ENCODE data around the gene FUNDC2. TPM values are rescaled to one million over a fixed set of nuclear protein-coding genes. Genes with fewer than 3 reads are reported as not detected.

Gene FUNDC2
- total RNA-seq = 10 to 100 TPM; 50.3 to 74.6 (median 70.2) TPM
- polyA plus RNA-seq = 10 to 100 TPM; 75.7 to 88.1 TPM

DNA sequence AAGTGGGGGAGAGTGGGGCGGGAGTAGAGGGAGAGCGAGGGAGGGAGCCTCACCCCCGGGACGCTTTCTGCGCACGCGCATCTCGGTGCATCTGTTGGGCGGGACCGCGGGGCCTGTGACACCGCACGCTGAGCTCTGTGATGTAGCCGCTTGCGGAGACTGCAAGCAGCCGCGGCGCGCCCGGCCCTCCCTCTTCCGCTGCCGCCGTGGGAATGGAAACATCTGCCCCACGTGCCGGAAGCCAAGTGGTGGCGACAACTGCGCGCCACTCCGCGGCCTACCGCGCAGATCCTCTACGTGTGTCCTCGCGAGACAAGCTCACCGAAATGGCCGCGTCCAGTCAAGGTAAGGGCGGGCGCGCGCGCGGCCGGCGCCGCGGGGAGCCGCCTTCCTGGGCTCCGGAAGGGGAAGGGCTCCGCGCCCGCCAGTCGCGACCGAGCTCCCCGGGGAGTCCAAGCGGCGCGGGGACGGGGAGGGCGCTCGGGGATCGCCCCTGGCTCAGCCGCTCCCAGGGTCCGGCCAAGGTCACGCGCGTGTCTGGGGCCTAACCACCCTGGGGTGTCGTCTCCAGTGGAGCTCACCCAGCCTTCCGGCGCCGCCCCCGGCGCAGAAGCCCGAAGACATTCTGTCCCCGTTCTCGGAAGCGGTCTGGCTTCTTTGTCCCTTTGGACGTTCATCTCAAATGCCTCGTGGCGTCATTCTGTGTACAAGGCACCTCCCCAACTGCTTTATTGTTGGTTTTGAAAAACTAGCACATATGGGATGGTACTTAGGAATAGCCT is at the start of gene FUNDC2:
FUNDC2 (plus strand) TSS at position 118 of the 782 bp plus-strand sequence; CDS start at position 213, 95 bp downstream.
- ATAC-seq (peak; percentile 85 to 90 (median 89)), DNase-seq (peak; percentile 93 to 98 (median 94)), FAIRE-seq (no peak)
- Histone ChIP-seq H3K27ac (peak within 1 kb of the TSS; percentile 91 to 99 (median 96)), H3K4me3 (peak within 1 kb of the TSS; percentile 36 to 58 (median 40)), H3K36me3 (no peaks in the 10 kb centered on the region), H3K9me3 (no peaks in the 10 kb centered on the region), H3K4me1 (peaks cover 0 to 2% (median 0%) of the 10 kb centered on the region in 3 donors), H3K27me3 (no peaks in the 10 kb centered on the region)
- 0 to 36% methylated on average over 64 to 82 of the region's 82 CpGs for WGBS, 2 donors
- intact Hi-C loops (cut with DNase I) = no loop called here
- TF ChIP-seq CTCF (IDR thresholded peaks at IDR 0.05) = no peak

- no peaks in the 10 kb centered on the region for H3K27me3 ChIP-seq
- H3K4me1 ChIP-seq = no peaks in the 10 kb centered on the region
- H3K27ac ChIP-seq = no peak overlapping the region
- H3K36me3 ChIP-seq = no peaks in the 10 kb centered on the region
- no peaks in the 10 kb centered on the region for H3K9me3 ChIP-seq
- no peak for TF ChIP-seq CTCF (IDR thresholded peaks at IDR 0.05)
- WGBS, 2 donors = 61 to 80% methylated on average over 4 of the region's 4 CpGs
- no peak for FAIRE-seq
- H3K4me3 ChIP-seq = no peak overlapping the region
- ATAC-seq = no peak
- intact Hi-C loops (cut with DNase I) = loop anchor here in 1 of 3 donors (10.0 kb wide), 1 partner anchor 75 kb away; no protein-coding TSS in a partner anchor
- DNase-seq = no peak
Observed at GRCh38 chrX:154979629-154980028, 47.0 kb upstream of the FUNDC2 start.

DNA sequence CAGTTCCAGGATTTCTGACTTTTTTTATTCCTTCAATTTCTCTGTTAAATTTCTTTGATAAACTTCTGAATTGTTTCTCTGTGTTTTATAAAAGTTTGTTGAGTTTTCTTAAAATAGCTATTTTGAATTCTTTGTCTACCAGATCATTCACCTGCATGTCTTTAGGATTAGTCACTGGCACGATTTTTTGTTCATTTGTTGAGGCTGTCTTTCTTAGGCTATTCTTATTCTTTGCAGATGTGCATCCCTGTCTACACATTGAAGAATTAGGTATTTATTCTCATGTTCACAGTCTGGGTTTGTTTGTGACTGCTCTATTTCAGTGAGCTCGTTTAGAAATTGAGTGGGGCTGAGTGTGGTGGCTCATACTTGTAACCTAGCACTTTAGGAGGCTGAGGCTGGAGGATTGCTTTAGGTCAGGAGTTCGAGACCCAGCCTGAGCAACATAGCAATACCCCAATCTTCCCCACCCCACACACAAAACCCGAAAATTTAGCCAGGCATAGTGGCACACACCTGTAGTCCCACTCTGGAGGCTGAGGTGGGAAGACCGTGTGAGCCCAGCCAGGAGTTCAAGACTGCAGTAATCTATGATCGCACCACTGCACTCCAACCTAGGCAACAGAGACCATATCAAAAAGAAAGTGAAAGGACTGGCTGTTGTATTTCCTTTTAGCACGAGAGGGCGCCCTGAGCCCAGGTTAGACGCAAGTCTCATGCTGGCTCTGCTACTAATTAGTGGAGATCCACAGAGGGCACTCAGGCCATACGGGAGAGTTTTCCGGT is 46.1 kb upstream of the FUNDC2 start:
- intact Hi-C loops (cut with DNase I) = loop anchor here in 1 of 3 donors (10.0 kb wide), 1 partner anchor 74 kb away; no protein-coding TSS in a partner anchor
- 10 to 12% methylated on average over 11 of the region's 11 CpGs for WGBS, 2 donors

GRCh38 chrX:154981116-154981411 is 45.6 kb upstream of the FUNDC2 start:
- H3K4me3 ChIP-seq = peak overlapping the region in 2 of 4 donors; percentile 19 to 22
- no peaks in the 10 kb centered on the region for H3K27me3 ChIP-seq
- no peak for TF ChIP-seq CTCF (IDR thresholded peaks at IDR 0.05)
- ATAC-seq (peak in 2 of 4 donors; percentile 23 to 24), FAIRE-seq (no peak), DNase-seq (no peak)
- H3K36me3 ChIP-seq = no peaks in the 10 kb centered on the region
- no peaks in the 10 kb centered on the region for H3K4me1 ChIP-seq
- intact Hi-C loops (cut with DNase I) = loop anchor here in 1 of 3 donors (10.0 kb wide), 1 partner anchor 74 kb away; no protein-coding TSS in a partner anchor
- H3K27ac ChIP-seq = no peak overlapping the region
- 16 to 23% methylated on average over 6 of the region's 6 CpGs for WGBS, 2 donors
- H3K9me3 ChIP-seq = no peaks in the 10 kb centered on the region

More for the DNA sequence above, 46.1 kb upstream of the FUNDC2 start:
- Histone ChIP-seq H3K27ac (no peak overlapping the region), H3K4me3 (peak overlapping the region in 2 of 4 donors; percentile 19 to 22), H3K9me3 (no peaks in the 10 kb centered on the region), H3K4me1 (no peaks in the 10 kb centered on the region), H3K36me3 (no peaks in the 10 kb centered on the region), H3K27me3 (no peaks in the 10 kb centered on the region)
- ATAC-seq (peak; percentile 95 to 100 (median 99)), FAIRE-seq (peak; percentile 65), DNase-seq (peak; percentile 65 to 83 (median 74))
- TF ChIP-seq CTCF (IDR thresholded peaks at IDR 0.05) = peak; percentile 41 to 64 (median 48)

Measured in pancreas (tissue), 10 donors.